Heart right ventricle (tissue), 16 donors: ENCODE results near the gene MEGF11. TPM values are rescaled to one million over a fixed set of nuclear protein-coding genes. Genes with fewer than 3 reads are reported as not detected.

Source experiments
- ATAC-seq, 8 donors: fragments of 200-7000 bp; cut with Tn5 transposase; one replicate each; pipeline ENCODE4 v1.9.1; 2020; ENCODE audit warnings: mild to moderate bottlenecking in 8 of 8, moderate library complexity in 8 of 8, moderate number of reproducible peaks in 1 of 8
- DNase-seq, 2 donors: peaks; one replicate each; pipeline ENCODE4 v3.0.0-alpha.2; 2020
- H3K27ac ChIP-seq, 10 donors: fragments of 200-600 bp; sonication (generic) in 2 of 10; one replicate each; pipeline versions ENCODE4 v1.5.0 to v1.8.0; 2020 to 2022; ENCODE audit warnings: mild to moderate bottlenecking in 3 of 10
- H3K27me3 ChIP-seq, 7 donors: fragments of 200-600 bp; one replicate each; pipeline ENCODE4 v1.8.0; 2021 to 2022; ENCODE audit warnings: mild to moderate bottlenecking in 2 of 7
- H3K36me3 ChIP-seq, 9 donors: fragments of 200-600 bp; sonication (generic) in 1 of 9; one replicate each; pipeline versions ENCODE4 v1.5.0 to v1.8.0; 2020 to 2022; ENCODE audit warnings: mild to moderate bottlenecking in 2 of 9
- H3K4me1 ChIP-seq, 9 donors: fragments of 200-600 bp; sonication (generic) in 1 of 9; one replicate each; pipeline versions ENCODE4 v1.5.0 to v1.8.0; 2020 to 2022; ENCODE audit warnings: mild to moderate bottlenecking in 4 of 9
- H3K4me3 ChIP-seq, 10 donors: fragments of 200-600 bp; sonication (generic) in 2 of 10; one replicate each; pipeline versions ENCODE4 v1.5.0 to v1.8.0; 2020 to 2022; ENCODE audit warnings: mild to moderate bottlenecking in 7 of 10, moderate library complexity in 2 of 10
- H3K9me3 ChIP-seq, 11 donors: fragments of 200-600 bp in 10 of 11; sonication (generic) in 2 of 11; one replicate each; pipeline versions ENCODE4 v1.5.0 to v1.8.0; 2013 to 2022; ENCODE audit warnings: mild to moderate bottlenecking in 2 of 11, control low read depth in 1 of 11, moderate library complexity in 1 of 11
- WGBS, 2 donors: extraction: QIAGEN DNeasy Blood & Tissue Kit; methylation state at CpG; one replicate each; pipeline ENCODE4 v1.1.7; 2013; ENCODE audit warnings: inconsistent platforms in 1 of 2; 5-methylcytosine and 5-hydroxymethylcytosine counted together
- intact Hi-C, 10 donors: fragments of 100-400 bp; cut with DNase I; formaldehyde crosslinking; loops; one replicate each; pipeline versions ENCODE4 v1.11.1 to v1.14.2; 2022
- polyA plus RNA-seq, 2 donors: library from polyadenylated mRNA; stranded (reverse); fragments of 200-250 nt; gene quantifications; one replicate each; pipeline ENCODE4 v1.2.3, GENCODE V29; 2013
- total RNA-seq, 10 donors: library from RNA; stranded (reverse); fragmentation: NEBNext Ultra II Directional in 3 of 10; extraction: Animal tissue kit (Norgen Biotek cat#: 25700) in 3 of 10; gene quantifications; one replicate each; pipeline versions ENCODE4 v1.2.1 to v1.2.4, GENCODE V29; 2021 to 2023
- TF ChIP-seq, protein P1 (sequence below), 9 donors: fragments of 200-600 bp; sonication (generic) in 2 of 9; IDR thresholded peaks; one replicate each; pipeline versions ENCODE4 v1.5.0 to v1.8.0; 2021 to 2022; ENCODE audit warnings: antibody characterized with exemption in 9 of 9, mild to moderate bottlenecking in 5 of 9, moderate library complexity in 1 of 9
- donor health status: Arrhythmogenic right ventricular cardiomyopathy.
- donor health status: ischemic (EF 13 %, LVEDD 7.1; RV severe dilation, severe dysfunction).
- donor health status: healthy with polysubstance abuse.
- donor health status: DM: no; HTN: yes; CAD: no.
- donor health status: DM: no; HTN: no; CAD: no.
- donor health status: ischemic (EF 25% LVEDD 6.9; RV normal size, moderate dysfunction).
- donor health status: ischemic (EF 25% LVEDD 5.7; RV mildly dilated, moderate dysfunction).
- donor health status: healthy.
- donor health status: DM: yes; HTN: yes; CAD: no.
- donor health status: Ischemic cardiomyopathy.
- donor health status: ischemic (EF 35%, LVEDD 5.7; RV mildly dilated, moderate dysfunction).
- donor health status: nonischemic (EF 11% LVEDD 7.7; RV severe dilation, severe dysfunction).
- donor health status: DM: yes; HTN: yes; CAD: no.
- donor health status: PGD.
- donor health status: ischemic (EF 29% LVEDD 5.4; RV normal size, mild dysfunction).
- donor health status: nonischemic (EF 23%, LVEDD 6.1; RV moderate dilation, normal function).

MEGF11 gene
- total and polyA plus RNA-seq, 12 donors = 0.03 TPM; not detected in 11

DNA sequence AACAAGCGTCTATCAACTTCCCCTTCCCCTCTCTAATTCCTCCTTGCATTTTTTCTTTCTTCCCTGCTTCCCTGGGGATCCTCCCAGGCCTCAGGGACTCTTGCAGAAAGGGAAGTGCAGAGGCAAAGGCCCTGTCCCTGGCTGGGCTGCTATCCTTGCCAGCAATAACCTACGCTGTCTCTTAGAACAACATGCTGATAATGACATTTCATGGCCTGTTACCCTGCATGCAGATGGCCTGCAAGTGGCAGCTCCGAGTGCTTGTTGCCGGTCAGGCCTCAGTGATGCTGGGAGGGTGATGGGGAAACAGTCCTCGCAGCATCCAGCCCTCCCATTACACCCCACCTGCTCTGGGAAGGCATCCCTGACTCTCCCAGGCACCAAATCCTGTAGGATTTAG lies 216.7 kb downstream of the MEGF11 start:
- no peak for ATAC-seq
- peaks cover 0 to 54% (median 43%) of the 10 kb centered on the region in 7 donors for H3K27me3 ChIP-seq

DNA sequence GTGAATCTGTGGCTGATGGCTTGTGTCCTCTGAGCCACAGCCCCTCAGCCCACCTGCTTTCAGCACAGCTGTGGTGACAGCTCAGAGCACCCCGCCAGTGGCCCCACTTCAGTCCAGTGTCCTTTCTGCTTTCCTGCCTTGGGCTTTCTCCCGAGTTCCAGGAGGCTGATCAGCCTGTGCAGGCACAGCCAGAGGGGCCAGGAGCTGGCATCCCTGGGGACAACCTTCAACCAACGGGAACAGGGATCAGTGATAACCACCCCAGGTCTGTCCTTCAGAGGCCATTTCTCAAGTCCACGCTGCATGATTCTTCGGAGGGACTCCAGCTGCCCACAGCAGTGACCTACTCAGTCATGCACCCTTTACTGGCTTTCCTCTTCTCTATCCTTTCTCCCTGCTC lies 217.6 kb downstream of the MEGF11 start:
- Histone ChIP-seq H3K4me1 (peaks cover 0 to 5% (median 0%) of the 10 kb centered on the region in 9 donors), H3K27ac (no peak overlapping the region), H3K9me3 (peaks cover 0 to 11% (median 0%) of the 10 kb centered on the region in 11 donors), H3K36me3 (no peaks in the 10 kb centered on the region), H3K4me3 (no peak overlapping the region), H3K27me3 (peaks cover 0 to 55% (median 40%) of the 10 kb centered on the region in 7 donors)
- TF ChIP-seq, protein P1, sequence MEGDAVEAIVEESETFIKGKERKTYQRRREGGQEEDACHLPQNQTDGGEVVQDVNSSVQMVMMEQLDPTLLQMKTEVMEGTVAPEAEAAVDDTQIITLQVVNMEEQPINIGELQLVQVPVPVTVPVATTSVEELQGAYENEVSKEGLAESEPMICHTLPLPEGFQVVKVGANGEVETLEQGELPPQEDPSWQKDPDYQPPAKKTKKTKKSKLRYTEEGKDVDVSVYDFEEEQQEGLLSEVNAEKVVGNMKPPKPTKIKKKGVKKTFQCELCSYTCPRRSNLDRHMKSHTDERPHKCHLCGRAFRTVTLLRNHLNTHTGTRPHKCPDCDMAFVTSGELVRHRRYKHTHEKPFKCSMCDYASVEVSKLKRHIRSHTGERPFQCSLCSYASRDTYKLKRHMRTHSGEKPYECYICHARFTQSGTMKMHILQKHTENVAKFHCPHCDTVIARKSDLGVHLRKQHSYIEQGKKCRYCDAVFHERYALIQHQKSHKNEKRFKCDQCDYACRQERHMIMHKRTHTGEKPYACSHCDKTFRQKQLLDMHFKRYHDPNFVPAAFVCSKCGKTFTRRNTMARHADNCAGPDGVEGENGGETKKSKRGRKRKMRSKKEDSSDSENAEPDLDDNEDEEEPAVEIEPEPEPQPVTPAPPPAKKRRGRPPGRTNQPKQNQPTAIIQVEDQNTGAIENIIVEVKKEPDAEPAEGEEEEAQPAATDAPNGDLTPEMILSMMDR (IDR thresholded peaks at IDR 0.05) = no peak
- intact Hi-C loops = no loop called here
- WGBS, 2 donors = 56 to 60% methylated on average over 5 of the region's 5 CpGs
- no peak for DNase-seq
- ATAC-seq = no peak

More for the DNA sequence above, 216.7 kb downstream of the MEGF11 start:
- no peak for DNase-seq
- WGBS, 2 donors = 40 to 54% methylated on average over 5 of the region's 5 CpGs
- intact Hi-C loops = no loop called here
- Histone ChIP-seq H3K4me3 (no peak overlapping the region), H3K36me3 (no peaks in the 10 kb centered on the region), H3K9me3 (peaks cover 0 to 8% (median 0%) of the 10 kb centered on the region in 11 donors), H3K4me1 (peaks cover 0 to 5% (median 0%) of the 10 kb centered on the region in 9 donors), H3K27ac (no peak overlapping the region)
- TF ChIP-seq, protein P1 (IDR thresholded peaks at IDR 0.05) = no peak

DNA sequence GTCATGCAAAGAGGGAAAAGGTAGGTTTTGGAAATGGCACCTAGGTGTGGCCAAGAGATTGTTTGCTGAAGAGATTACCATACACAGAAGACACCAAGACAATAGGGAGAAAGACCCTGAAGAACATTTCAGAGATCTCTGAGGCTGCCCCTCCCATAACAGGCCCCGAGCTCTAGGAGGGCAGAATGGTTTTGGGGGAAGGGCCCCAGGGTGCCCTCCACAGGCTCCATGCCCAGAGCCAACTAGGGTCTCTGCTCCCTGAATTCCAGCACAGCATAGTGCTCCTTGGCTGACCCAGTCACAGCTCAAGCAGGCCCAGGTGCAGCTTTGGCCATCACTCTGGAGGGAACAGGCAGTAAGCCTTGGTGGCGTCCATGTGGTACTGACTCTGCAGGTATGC lies 220.4 kb downstream of the MEGF11 start:
- intact Hi-C loops = no loop called here
- no peak overlapping the region for H3K4me3 ChIP-seq
- TF ChIP-seq, protein P1 (IDR thresholded peaks at IDR 0.05) = no peak
- ATAC-seq (no peak), DNase-seq (no peak)
- H3K27me3 ChIP-seq = peaks cover 0 to 38% (median 24%) of the 10 kb centered on the region in 7 donors
- no peak overlapping the region for H3K27ac ChIP-seq
- whole genome bisulfite sequencing, 2 donors = 89 to 92% methylated on average over 2 of the region's 2 CpGs
- no peaks in the 10 kb centered on the region for H3K4me1 ChIP-seq
- H3K36me3 ChIP-seq = no peaks in the 10 kb centered on the region
- peaks cover 0 to 11% (median 0%) of the 10 kb centered on the region in 11 donors for H3K9me3 ChIP-seq

DNA sequence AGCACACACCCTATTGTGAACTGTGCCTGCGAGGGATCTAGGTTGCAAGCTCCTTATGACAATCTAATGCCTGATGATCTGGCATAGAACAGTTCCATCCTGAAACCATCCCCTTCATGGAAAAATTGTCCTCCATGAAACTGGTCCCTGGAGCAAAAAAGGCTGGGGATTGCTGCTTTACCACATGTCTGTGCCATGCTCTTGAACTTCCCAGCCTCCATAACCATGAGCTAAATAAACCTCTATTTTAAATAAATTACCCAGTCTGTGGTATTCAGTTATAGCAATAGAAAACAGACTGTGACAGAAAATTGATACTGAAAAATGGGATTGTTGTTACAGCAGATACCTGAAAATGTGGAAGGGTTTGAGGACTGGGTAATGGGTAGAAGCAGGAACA lies 221.5 kb downstream of the MEGF11 start:
- intact Hi-C loops = no loop called here
- peaks cover 0 to 11% (median 0%) of the 10 kb centered on the region in 11 donors for H3K9me3 ChIP-seq
- H3K4me1 ChIP-seq = no peaks in the 10 kb centered on the region
- H3K4me3 ChIP-seq = no peak overlapping the region
- TF ChIP-seq, protein P1 (IDR thresholded peaks at IDR 0.05) = no peak
- 83 to 92% methylated on average over 1 of the region's 1 CpG for WGBS, 2 donors
- H3K27ac ChIP-seq = no peak overlapping the region
- H3K36me3 ChIP-seq = no peaks in the 10 kb centered on the region
- H3K27me3 ChIP-seq = peaks cover 0 to 29% (median 14%) of the 10 kb centered on the region in 7 donors
- ATAC-seq = no peak
- no peak for DNase-seq
